Measurements from ENCODE around the gene GALR3.

The GALR3 gene

DNA sequence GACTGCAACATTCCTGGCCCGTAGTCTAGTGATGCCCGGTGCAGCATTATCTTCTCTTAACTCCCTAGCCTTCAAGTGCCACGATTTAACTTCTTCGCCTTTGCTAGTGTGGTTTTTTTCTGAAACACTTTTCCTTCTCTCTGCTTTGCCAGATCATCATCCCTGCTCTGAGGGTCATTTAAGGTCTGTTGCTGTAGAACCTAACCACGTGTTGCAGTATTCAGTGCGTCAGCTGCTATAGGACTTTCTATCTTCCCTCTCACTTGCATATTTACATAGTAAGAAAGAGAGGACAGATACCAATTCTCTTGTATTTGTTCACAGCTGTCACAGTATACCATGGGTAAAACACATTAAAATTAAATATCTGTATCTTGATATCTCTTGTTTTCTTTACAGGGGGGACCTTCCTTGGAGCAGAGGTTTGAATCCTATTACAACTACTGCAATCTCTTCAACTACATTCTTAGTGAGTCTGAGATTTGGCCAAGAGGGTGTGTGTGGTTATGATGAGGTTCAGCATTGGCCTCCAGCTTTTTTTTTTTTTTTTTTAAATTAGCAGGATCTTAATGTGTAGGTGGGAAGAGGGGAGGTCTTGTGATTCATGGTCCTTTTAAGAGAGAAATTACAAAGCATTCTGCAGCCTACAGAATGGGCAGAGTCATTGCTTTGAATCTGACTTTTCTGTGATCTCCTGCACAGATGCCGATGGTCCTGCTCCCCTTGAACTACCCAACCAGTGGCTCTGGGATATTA, 39.6 kb downstream of the GALR3 start:
- in situ Hi-C loops (cut with MboI; ENCODE audit: low pct_unique_long_range_greater_than_20kb, low sequenced_read_pairs, unreplicated experiment) = no loop called here
- TF ChIP-seq CTCF (IDR thresholded peaks at IDR 0.05; ENCODE audit: extremely low read depth, insufficient read depth, missing control alignments) = no peak
- DNase-seq (ENCODE audit: low spot score) = no peak

- in situ Hi-C loops (cut with MboI; ENCODE audit: low pct_unique_long_range_greater_than_20kb, low sequenced_read_pairs, unreplicated experiment) = no loop called here
- no peak for TF ChIP-seq CTCF (IDR thresholded peaks at IDR 0.05; ENCODE audit: extremely low read depth, insufficient read depth, missing control alignments)
These were observed 42.3 kb downstream of the GALR3 start for GRCh38 chr22:37865510-37865909.

GRCh38 chr22:37870273-37870672, 47.1 kb downstream of the GALR3 start:
- TF ChIP-seq CTCF (IDR thresholded peaks at IDR 0.05; ENCODE audit: extremely low read depth, insufficient read depth, missing control alignments) = no peak
- DNase-seq (ENCODE audit: low spot score) = no peak
- in situ Hi-C loops (cut with MboI; ENCODE audit: low pct_unique_long_range_greater_than_20kb, low sequenced_read_pairs, unreplicated experiment) = no loop called here

More at GRCh38 chr22:37865510-37865909, 42.3 kb downstream of the GALR3 start:
- DNase-seq (ENCODE audit: low spot score) = no peak
